Measurements from ENCODE around the gene CYTH1. TPM values are rescaled to one million over a fixed set of nuclear protein-coding genes. Genes with fewer than 3 reads are reported as not detected.

The CYTH1 gene
- total and polyA plus RNA-seq, 2 experiments from 2014 or later, result 10.4 to 11.7 TPM

GRCh38 chr17:78652024-78652423, 130.0 kb downstream of the CYTH1 start:
- H3K79me2 ChIP-seq (ENCODE audit: insufficient read depth), result no peaks in the 10 kb centered on the region
- no peaks in the 10 kb centered on the region for H3K4me1 ChIP-seq (ENCODE audit: insufficient read depth)
- H3K36me3 ChIP-seq (ENCODE audit: low read depth), result no peaks in the 10 kb centered on the region
- no peak overlapping the region for H3K4me3 ChIP-seq
- no peak overlapping the region for H2AFZ ChIP-seq
- H3K4me2 ChIP-seq (ENCODE audit: unreplicated experiment), result no peak overlapping the region
- no peaks in the 10 kb centered on the region for H3K9me2 ChIP-seq (ENCODE audit: insufficient read depth)
- no peak for DNase-seq
- H3K27ac ChIP-seq, result no peak overlapping the region
- H3K9me3 ChIP-seq (ENCODE audit: low read depth), result no peaks in the 10 kb centered on the region
- WGBS, 2 experiments (ENCODE audit: low coverage in 1 of 2, low lambda C conversion rate in 2 of 2, missing lambda C conversion rate in 2 of 2), result 94 to 100% methylated on average over 1 of the region's 1 CpG
- H3K27me3 ChIP-seq (replicated peaks; ENCODE audit: insufficient read depth), result peaks cover 12% of the 10 kb centered on the region; the same call in 1 of the 2 replicates
- H4K20me1 ChIP-seq (ENCODE audit: insufficient read depth), result no peaks in the 10 kb centered on the region
- H3K9ac ChIP-seq, result no peak overlapping the region
- in situ Hi-C loops (cut with MboI), result no loop called here
- no peak for TF ChIP-seq EZH2 (IDR thresholded peaks at IDR 0.05; ENCODE audit: insufficient read depth, poor library complexity, severe bottlenecking)
- TF ChIP-seq EZH2phosphoT487 (IDR thresholded peaks at IDR 0.05; ENCODE audit: insufficient read depth, low read depth), result no peak
- no peaks in the 10 kb centered on the region for H3F3A ChIP-seq (ENCODE audit: insufficient read depth)

GRCh38 chr17:78651554-78651953, 130.5 kb downstream of the CYTH1 start:
- in situ Hi-C loops (cut with MboI), result no loop called here
- no peak for DNase-seq
- WGBS, 2 experiments (ENCODE audit: low coverage in 1 of 2, low lambda C conversion rate in 2 of 2, missing lambda C conversion rate in 2 of 2), result 33 to 59% methylated on average over 1 of the region's 1 CpG

DNA sequence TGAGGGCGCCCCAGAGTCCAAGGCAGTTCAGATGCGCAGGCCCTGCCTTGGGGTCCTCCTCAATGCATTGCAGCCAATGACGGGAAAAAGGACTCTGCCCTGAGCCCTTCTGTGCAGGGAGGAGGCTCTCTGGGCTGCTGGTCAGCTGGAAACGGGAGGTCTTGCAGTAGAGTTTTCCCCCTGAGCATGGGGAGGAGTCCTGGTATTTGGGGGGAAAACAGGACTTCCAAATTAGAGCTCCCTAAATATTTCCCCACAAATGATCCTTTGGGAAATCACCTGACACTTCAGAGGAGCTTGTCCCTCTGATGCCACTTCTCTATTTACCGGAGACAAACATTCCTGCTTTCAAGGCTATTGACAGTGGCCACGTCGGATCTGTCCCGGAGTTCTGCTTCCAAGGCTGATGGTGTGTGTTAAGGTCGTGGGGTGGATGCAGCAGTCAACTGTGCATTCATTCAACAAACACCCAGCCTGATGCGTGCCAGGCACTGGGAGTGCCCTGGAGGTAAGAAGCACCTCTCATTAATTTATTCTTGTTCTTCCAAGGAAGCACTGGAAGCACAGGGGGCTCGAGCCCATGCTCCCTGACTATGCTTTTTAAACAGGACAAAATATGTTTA, 131.9 kb downstream of the CYTH1 start:
- in situ Hi-C loops (cut with MboI), result no loop called here
- H3K79me2 ChIP-seq (ENCODE audit: insufficient read depth), result no peaks in the 10 kb centered on the region
- no peaks in the 10 kb centered on the region for H3K4me1 ChIP-seq (ENCODE audit: insufficient read depth)
- H3K4me2 ChIP-seq (ENCODE audit: unreplicated experiment), result no peak overlapping the region
- H3K9me2 ChIP-seq (ENCODE audit: insufficient read depth), result no peaks in the 10 kb centered on the region
- H3K36me3 ChIP-seq (ENCODE audit: low read depth), result no peaks in the 10 kb centered on the region
- TF ChIP-seq EZH2 (IDR thresholded peaks at IDR 0.05; ENCODE audit: insufficient read depth, poor library complexity, severe bottlenecking) (no peak), EZH2phosphoT487 (IDR thresholded peaks at IDR 0.05; ENCODE audit: insufficient read depth, low read depth) (no peak)
- peaks cover 19% of the 10 kb centered on the region; the same call in 1 of the 2 replicates for H3K27me3 ChIP-seq (replicated peaks; ENCODE audit: insufficient read depth)
- WGBS, 2 experiments (ENCODE audit: low coverage in 1 of 2, low lambda C conversion rate in 2 of 2, missing lambda C conversion rate in 2 of 2), result 49 to 51% methylated on average over 11 of the region's 11 CpGs
- H3K27ac ChIP-seq, result no peak overlapping the region
- H2AFZ ChIP-seq, result no peak overlapping the region
- no peaks in the 10 kb centered on the region for H4K20me1 ChIP-seq (ENCODE audit: insufficient read depth)
- no peak overlapping the region for H3K9ac ChIP-seq
- no peaks in the 10 kb centered on the region for H3K9me3 ChIP-seq (ENCODE audit: low read depth)
- no peak overlapping the region for H3K4me3 ChIP-seq
- no peaks in the 10 kb centered on the region for H3F3A ChIP-seq (ENCODE audit: insufficient read depth)
- no peak for DNase-seq

More at GRCh38 chr17:78651554-78651953, 130.5 kb downstream of the CYTH1 start:
- H2AFZ ChIP-seq, result no peak overlapping the region
- TF ChIP-seq EZH2 (IDR thresholded peaks at IDR 0.05; ENCODE audit: insufficient read depth, poor library complexity, severe bottlenecking) (no peak), EZH2phosphoT487 (IDR thresholded peaks at IDR 0.05; ENCODE audit: insufficient read depth, low read depth) (no peak)
- no peaks in the 10 kb centered on the region for H3K4me1 ChIP-seq (ENCODE audit: insufficient read depth)
- no peaks in the 10 kb centered on the region for H3K9me3 ChIP-seq (ENCODE audit: low read depth)
- H3K9ac ChIP-seq, result no peak overlapping the region
- no peaks in the 10 kb centered on the region for H3K9me2 ChIP-seq (ENCODE audit: insufficient read depth)
- no peaks in the 10 kb centered on the region for H3F3A ChIP-seq (ENCODE audit: insufficient read depth)
- no peak overlapping the region for H3K27ac ChIP-seq
- no peaks in the 10 kb centered on the region for H3K36me3 ChIP-seq (ENCODE audit: low read depth)
- peaks cover 15% of the 10 kb centered on the region; the same call in 1 of the 2 replicates for H3K27me3 ChIP-seq (replicated peaks; ENCODE audit: insufficient read depth)
- H3K4me2 ChIP-seq (ENCODE audit: unreplicated experiment), result no peak overlapping the region
- H3K4me3 ChIP-seq, result no peak overlapping the region
- no peaks in the 10 kb centered on the region for H4K20me1 ChIP-seq (ENCODE audit: insufficient read depth)
- no peaks in the 10 kb centered on the region for H3K79me2 ChIP-seq (ENCODE audit: insufficient read depth)

GRCh38 chr17:78648293-78648692, 133.8 kb downstream of the CYTH1 start:
- Histone ChIP-seq H3K9me2 (ENCODE audit: insufficient read depth) (no peaks in the 10 kb centered on the region), H3F3A (ENCODE audit: insufficient read depth) (no peaks in the 10 kb centered on the region), H2AFZ (no peak overlapping the region), H3K9me3 (ENCODE audit: low read depth) (no peaks in the 10 kb centered on the region), H3K27ac (no peak overlapping the region), H3K9ac (no peak overlapping the region), H3K27me3 (replicated peaks; ENCODE audit: insufficient read depth) (peaks cover 19% of the 10 kb centered on the region; the same call in 1 of the 2 replicates), H3K79me2 (ENCODE audit: insufficient read depth) (no peaks in the 10 kb centered on the region), H3K4me2 (ENCODE audit: unreplicated experiment) (no peak overlapping the region), H3K4me1 (ENCODE audit: insufficient read depth) (no peaks in the 10 kb centered on the region), H3K4me3 (no peak overlapping the region), H4K20me1 (ENCODE audit: insufficient read depth) (no peaks in the 10 kb centered on the region), H3K36me3 (ENCODE audit: low read depth) (no peaks in the 10 kb centered on the region)
- TF ChIP-seq EZH2 (IDR thresholded peaks at IDR 0.05; ENCODE audit: insufficient read depth, poor library complexity, severe bottlenecking) (no peak), EZH2phosphoT487 (IDR thresholded peaks at IDR 0.05; ENCODE audit: insufficient read depth, low read depth) (no peak)
- 76 to 77% methylated on average over 5 of the region's 5 CpGs for WGBS, 2 experiments (ENCODE audit: low coverage in 1 of 2, low lambda C conversion rate in 2 of 2, missing lambda C conversion rate in 2 of 2)
- in situ Hi-C loops (cut with MboI), result no loop called here
- DNase-seq, result no peak

Data from GM23248 (cell line).